ENCODE results near the gene BRAP.

DNA sequence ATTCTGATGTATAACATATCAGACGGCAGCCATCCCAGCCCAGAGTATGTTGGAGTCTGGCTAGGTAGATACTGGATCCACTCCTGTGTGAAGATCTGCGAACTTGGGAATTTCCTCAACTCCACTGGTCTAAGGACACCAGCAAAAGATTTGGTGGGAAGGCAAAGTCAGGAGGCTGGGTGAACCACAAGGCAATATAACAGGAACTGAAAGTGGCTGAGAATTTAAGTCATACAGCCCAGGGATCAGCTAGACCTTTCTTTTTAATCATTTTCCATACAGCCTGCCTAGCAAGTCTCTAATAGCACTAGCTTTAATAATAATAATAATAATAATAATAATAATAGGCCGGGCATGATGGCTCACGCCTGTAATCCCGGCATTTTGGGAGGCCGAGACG, 34.8 kb downstream of the BRAP start:
- TF ChIP-seq EZH2 (IDR thresholded peaks at IDR 0.05; ENCODE audit: borderline replicate concordance, low read depth, low read length, poor library complexity, severe bottlenecking): no peak
- TF ChIP-seq, protein P1, sequence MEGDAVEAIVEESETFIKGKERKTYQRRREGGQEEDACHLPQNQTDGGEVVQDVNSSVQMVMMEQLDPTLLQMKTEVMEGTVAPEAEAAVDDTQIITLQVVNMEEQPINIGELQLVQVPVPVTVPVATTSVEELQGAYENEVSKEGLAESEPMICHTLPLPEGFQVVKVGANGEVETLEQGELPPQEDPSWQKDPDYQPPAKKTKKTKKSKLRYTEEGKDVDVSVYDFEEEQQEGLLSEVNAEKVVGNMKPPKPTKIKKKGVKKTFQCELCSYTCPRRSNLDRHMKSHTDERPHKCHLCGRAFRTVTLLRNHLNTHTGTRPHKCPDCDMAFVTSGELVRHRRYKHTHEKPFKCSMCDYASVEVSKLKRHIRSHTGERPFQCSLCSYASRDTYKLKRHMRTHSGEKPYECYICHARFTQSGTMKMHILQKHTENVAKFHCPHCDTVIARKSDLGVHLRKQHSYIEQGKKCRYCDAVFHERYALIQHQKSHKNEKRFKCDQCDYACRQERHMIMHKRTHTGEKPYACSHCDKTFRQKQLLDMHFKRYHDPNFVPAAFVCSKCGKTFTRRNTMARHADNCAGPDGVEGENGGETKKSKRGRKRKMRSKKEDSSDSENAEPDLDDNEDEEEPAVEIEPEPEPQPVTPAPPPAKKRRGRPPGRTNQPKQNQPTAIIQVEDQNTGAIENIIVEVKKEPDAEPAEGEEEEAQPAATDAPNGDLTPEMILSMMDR (conservative IDR thresholded peaks at IDR 0.05; ENCODE audit: low read depth, low read length): no peak

All from A673 (cell line).